Lung (tissue), 12 donors: ENCODE measurements around the gene GP1BA. TPM values are rescaled to one million over a fixed set of nuclear protein-coding genes. Genes with fewer than 3 reads are reported as not detected.

ENCODE experiments used
- ATAC-seq: fragments of 200-7000 bp; cut with Tn5 transposase; one replicate; pipeline ENCODE4 v1.9.1; 2020; ENCODE audit warnings: moderate number of reproducible peaks; ENCODE audit not compliant: insufficient read depth, low FRiP score
- DNase-seq, 3 donors: peaks; one replicate each; pipeline ENCODE4 v3.0.0-alpha.2; 2013 to 2017
- H3K27ac ChIP-seq, 2 donors: one replicate each; pipeline ENCODE4 v1.5.1; 2013; ENCODE audit warnings: mild to moderate bottlenecking in 2 of 2, moderate library complexity in 2 of 2, control low read depth in 1 of 2, inconsistent platforms in 1 of 2, low read depth in 1 of 2, low read length in 1 of 2
- H3K27me3 ChIP-seq, 3 donors: one replicate each; pipeline ENCODE4 v1.5.1; 2013; ENCODE audit warnings: low read length in 2 of 3; ENCODE audit not compliant: control insufficient read depth in 3 of 3, insufficient read depth in 3 of 3
- H3K36me3 ChIP-seq, 4 donors: one replicate each; pipeline ENCODE4 v1.5.1; 2013; ENCODE audit warnings: low read length in 4 of 4, mild to moderate bottlenecking in 1 of 4, moderate library complexity in 1 of 4; ENCODE audit not compliant: control insufficient read depth in 4 of 4, insufficient read depth in 4 of 4
- H3K4me1 ChIP-seq, 5 donors: one replicate each; pipeline ENCODE4 v1.5.1; 2013; ENCODE audit warnings: low read length in 5 of 5, mild to moderate bottlenecking in 2 of 5, moderate library complexity in 1 of 5; ENCODE audit not compliant: control insufficient read depth in 5 of 5, insufficient read depth in 5 of 5
- H3K4me3 ChIP-seq: one replicate; pipeline ENCODE4 v1.5.1; 2013; ENCODE audit warnings: mild to moderate bottlenecking, control low read depth, moderate library complexity
- H3K9ac ChIP-seq, 2 donors: one replicate each; pipeline ENCODE4 v1.5.1; 2013; ENCODE audit warnings: low read length in 2 of 2, control low read depth in 1 of 2; ENCODE audit not compliant: insufficient read depth in 1 of 2
- H3K9me3 ChIP-seq, 4 donors: one replicate each; pipeline ENCODE4 v1.5.1; 2013; ENCODE audit warnings: low read length in 3 of 4, mild to moderate bottlenecking in 1 of 4, moderate library complexity in 1 of 4; ENCODE audit not compliant: control insufficient read depth in 4 of 4, insufficient read depth in 3 of 4
- WGBS, 2 donors: extraction: QIAGEN DNeasy Blood & Tissue Kit; methylation state at CpG; one replicate each; pipeline ENCODE4 v1.1.7; 2013; 5-methylcytosine and 5-hydroxymethylcytosine counted together
- polyA plus RNA-seq, 2 donors: library from polyadenylated mRNA; stranded (reverse); fragments of 200-250 nt; gene quantifications; one replicate each; pipeline ENCODE4 v1.2.1, GENCODE V29; 2013
- total RNA-seq, 2 donors: library from RNA; depleted of rRNA in 1 of 2; stranded (reverse); fragments of >200 nt in 1 of 2; gene quantifications; one replicate each; pipeline ENCODE4 v1.2.1, GENCODE V29; 2014 to 2021
- TF ChIP-seq, protein P1 (sequence below): IDR thresholded peaks from 2 replicates; pipeline ENCODE4 v1.5.1; 2012; ENCODE audit warnings: mild to moderate bottlenecking; ENCODE audit errors: control extremely low read depth, extremely low read depth
- donor health status: control.
- donor health status: control.
- donor health status: Bipolar disorder and iron deficiency.
- donor health status: healthy.
- donor health status: DM: yes; HTN: yes; CAD: no.

GP1BA gene
- total and polyA plus RNA-seq, 4 donors, result 0.18 to 1.4 (median 0.60) TPM

DNA sequence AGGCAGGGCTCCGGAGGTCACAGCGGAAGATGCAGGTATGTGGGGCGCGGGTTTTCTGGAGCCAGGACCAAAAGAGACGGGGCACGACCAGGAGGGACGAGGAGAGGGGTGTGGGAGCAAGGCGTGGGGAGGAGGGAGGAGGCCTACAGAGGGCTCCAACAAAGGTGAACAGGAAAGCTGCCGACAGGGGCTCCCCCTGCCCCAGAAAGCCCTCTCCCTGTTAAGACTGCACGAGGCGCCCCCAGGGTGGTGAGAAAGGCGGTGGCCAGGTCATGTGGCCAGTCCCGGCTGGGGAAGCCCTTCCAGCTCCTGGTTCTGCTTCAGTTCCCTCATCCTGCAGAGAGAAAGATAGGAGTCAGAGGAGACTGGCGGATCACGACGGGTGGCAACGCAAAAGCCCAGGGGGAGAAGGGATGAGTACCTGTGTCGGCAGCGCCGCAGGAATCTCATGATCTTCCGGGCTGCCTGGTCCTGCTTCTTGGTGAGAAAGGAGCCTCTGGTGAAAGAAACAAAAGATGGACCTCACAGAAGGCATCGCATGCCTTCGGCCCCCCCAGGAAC, 36.5 kb downstream of the GP1BA start:
- ATAC-seq (no peak), DNase-seq (peak in 2 of 3 donors; percentile 18 to 24)
- Histone ChIP-seq H3K9me3 (no peaks in the 10 kb centered on the region), H3K4me3 (peak overlapping the region; percentile 52), H3K27ac (peak overlapping the region; percentile 76 to 93), H3K9ac (peak overlapping the region; percentile 25 to 42), H3K27me3 (no peaks in the 10 kb centered on the region), H3K36me3 (peaks cover 4 to 33% (median 15%) of the 10 kb centered on the region in 4 donors), H3K4me1 (peaks cover 4 to 21% (median 10%) of the 10 kb centered on the region in 5 donors)
- 38 to 58% methylated on average over 20 to 23 of the region's 23 CpGs for WGBS, 2 donors
- TF ChIP-seq, protein P1, sequence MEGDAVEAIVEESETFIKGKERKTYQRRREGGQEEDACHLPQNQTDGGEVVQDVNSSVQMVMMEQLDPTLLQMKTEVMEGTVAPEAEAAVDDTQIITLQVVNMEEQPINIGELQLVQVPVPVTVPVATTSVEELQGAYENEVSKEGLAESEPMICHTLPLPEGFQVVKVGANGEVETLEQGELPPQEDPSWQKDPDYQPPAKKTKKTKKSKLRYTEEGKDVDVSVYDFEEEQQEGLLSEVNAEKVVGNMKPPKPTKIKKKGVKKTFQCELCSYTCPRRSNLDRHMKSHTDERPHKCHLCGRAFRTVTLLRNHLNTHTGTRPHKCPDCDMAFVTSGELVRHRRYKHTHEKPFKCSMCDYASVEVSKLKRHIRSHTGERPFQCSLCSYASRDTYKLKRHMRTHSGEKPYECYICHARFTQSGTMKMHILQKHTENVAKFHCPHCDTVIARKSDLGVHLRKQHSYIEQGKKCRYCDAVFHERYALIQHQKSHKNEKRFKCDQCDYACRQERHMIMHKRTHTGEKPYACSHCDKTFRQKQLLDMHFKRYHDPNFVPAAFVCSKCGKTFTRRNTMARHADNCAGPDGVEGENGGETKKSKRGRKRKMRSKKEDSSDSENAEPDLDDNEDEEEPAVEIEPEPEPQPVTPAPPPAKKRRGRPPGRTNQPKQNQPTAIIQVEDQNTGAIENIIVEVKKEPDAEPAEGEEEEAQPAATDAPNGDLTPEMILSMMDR, result no peak

DNA sequence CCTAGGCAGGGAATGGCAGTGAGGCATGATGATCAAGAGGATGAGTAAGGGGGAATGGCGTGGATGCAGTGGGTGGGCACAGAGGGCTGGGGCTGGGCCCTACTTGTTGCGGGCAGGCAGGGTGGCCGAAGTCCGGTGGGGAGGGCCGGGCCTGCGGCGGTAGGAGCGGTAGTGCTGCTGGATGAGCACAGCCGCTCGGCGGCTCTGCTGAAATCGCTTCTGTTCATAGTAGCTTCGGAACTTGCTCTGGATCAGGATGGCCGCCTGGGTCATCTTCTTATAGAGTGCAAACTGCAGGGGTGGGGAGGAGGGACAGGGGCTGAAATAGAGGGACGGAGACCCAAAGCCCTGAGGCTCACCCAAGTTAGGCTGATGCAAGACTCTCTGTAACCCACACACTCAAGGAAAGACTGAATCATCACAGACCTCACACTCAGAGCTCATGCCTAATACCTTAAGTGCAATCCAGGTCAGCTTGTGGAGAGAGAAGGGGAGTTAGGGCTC, 37.0 kb downstream of the GP1BA start:
- Histone ChIP-seq H3K27ac (peak overlapping the region; percentile 76 to 93), H3K27me3 (no peaks in the 10 kb centered on the region), H3K4me1 (peaks cover 4 to 21% (median 11%) of the 10 kb centered on the region in 5 donors), H3K9ac (no peak overlapping the region), H3K36me3 (peaks cover 4 to 36% (median 16%) of the 10 kb centered on the region in 4 donors), H3K9me3 (no peaks in the 10 kb centered on the region), H3K4me3 (no peak overlapping the region)
- no peak for ATAC-seq
- no peak for DNase-seq
- TF ChIP-seq, protein P1, result no peak
- WGBS, 2 donors, result 78 to 80% methylated on average over 15 of the region's 15 CpGs

DNA sequence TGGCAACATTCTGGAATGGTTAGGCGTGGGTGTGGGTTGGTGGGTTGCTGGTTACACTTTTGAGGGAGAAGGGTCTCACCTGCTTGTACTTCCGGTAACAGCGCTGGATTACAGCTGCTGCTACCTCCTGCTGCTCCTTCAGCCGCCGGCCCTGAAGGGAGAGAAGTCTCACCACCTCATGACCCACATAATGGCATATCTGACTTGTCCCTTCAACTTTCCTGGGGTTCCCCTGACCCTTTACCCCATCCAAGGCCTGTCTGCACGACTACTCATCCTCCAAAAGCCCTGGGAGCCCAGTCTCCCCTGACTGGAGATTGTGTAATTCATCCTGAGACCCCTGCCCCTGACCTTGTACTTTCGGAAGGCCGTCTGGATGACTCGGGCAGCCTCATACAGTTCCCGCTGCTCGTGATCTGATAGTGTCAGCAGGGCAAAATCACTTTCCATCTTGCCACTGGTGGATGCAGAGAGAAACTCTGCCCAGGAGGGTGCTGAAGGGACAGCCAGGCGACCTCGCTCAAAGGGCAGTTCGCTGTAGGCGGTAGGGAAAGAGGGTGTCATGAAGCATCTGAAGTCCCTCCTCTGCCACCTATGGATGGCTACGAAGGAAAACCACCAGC, 37.6 kb downstream of the GP1BA start:
- peaks cover 4 to 21% (median 11%) of the 10 kb centered on the region in 5 donors for H3K4me1 ChIP-seq
- no peak for ATAC-seq
- H3K27me3 ChIP-seq, result no peaks in the 10 kb centered on the region
- no peak overlapping the region for H3K4me3 ChIP-seq
- peak in 1 of 3 donors; percentile 9 for DNase-seq
- TF ChIP-seq, protein P1, result no peak
- no peaks in the 10 kb centered on the region for H3K9me3 ChIP-seq
- peaks cover 4 to 38% (median 17%) of the 10 kb centered on the region in 4 donors for H3K36me3 ChIP-seq
- no peak overlapping the region for H3K9ac ChIP-seq
- WGBS, 2 donors, result 84 to 89% methylated on average over 16 of the region's 16 CpGs
- H3K27ac ChIP-seq, result peak overlapping the region; percentile 39 to 76
